HG02798 (cell line): ENCODE measurements around the gene CD74.

Experiments
- ATAC-seq: cut with Tn5 transposase; IDR thresholded peaks from one replicate; pipeline ENCODE4 v1.9.1; 2021; ENCODE audit warnings: mild to moderate bottlenecking; ENCODE audit not compliant: unreplicated experiment, poor library complexity

CD74 gene

GRCh38 chr5:150374651-150375050 lies 38.1 kb downstream of the CD74 start:
- no peak for ATAC-seq

GRCh38 chr5:150372639-150373038 lies 40.1 kb downstream of the CD74 start:
- no peak for ATAC-seq

GRCh38 chr5:150368526-150368925 lies 44.2 kb downstream of the CD74 start:
- ATAC-seq, result no peak

- ATAC-seq, result no peak
These were observed 48.7 kb downstream of the CD74 start for GRCh38 chr5:150364004-150364403.

- no peak for ATAC-seq
These were observed 49.5 kb downstream of the CD74 start for GRCh38 chr5:150363185-150363584.

- peak; percentile 44 for ATAC-seq
These were observed 51.4 kb downstream of the CD74 start for GRCh38 chr5:150361301-150361700.

GRCh38 chr5:150358261-150359095 lies 54.2 kb downstream of the CD74 start:
- no peak for ATAC-seq

- ATAC-seq, result peak; percentile 94
These were observed 55.1 kb downstream of the CD74 start, which contains the start of gene TCOF1 for GRCh38 chr5:150357326-150358260. TSS of gene TCOF1 (plus strand) at chr5:150357697. CDS start at chr5:150357747, 50 bp downstream.

GRCh38 chr5:150356575-150357294 lies 56.0 kb downstream of the CD74 start:
- no peak for ATAC-seq

GRCh38 chr5:150355791-150356190 lies 56.9 kb downstream of the CD74 start:
- no peak for ATAC-seq

- ATAC-seq, result no peak
These were observed 59.6 kb downstream of the CD74 start for GRCh38 chr5:150353032-150353675.

- no peak for ATAC-seq
These were observed 60.3 kb downstream of the CD74 start for GRCh38 chr5:150352244-150353031.
